Left lobe of liver (tissue), 2 donors: ENCODE data around the gene IGF1R. TPM values are rescaled to one million over a fixed set of nuclear protein-coding genes. Genes with fewer than 3 reads are reported as not detected.

Experiments used
- ATAC-seq: fragments of 200-7000 bp; cut with Tn5 transposase; one replicate; pipeline ENCODE4 v1.9.1; 2020; ENCODE audit warnings: mild to moderate bottlenecking, moderate library complexity
- DNase-seq: peaks from one replicate; pipeline ENCODE4 v3.0.0-alpha.2; 2020; ENCODE audit warnings: low spot score
- total RNA-seq: library from RNA; stranded (reverse); gene quantifications from one replicate; pipeline ENCODE4 v1.2.1, GENCODE V29; 2021
- donor health status: DM: no; HTN: no; CAD: no; lungs with moderate emphysema.
- donor health status: DM: no; HTN: yes; CAD: no.

IGF1R gene
- total RNA-seq, 1 donor from 2014 or later: 3.3 TPM

- DNase-seq (peak; percentile 67), ATAC-seq (peak; percentile 70)
Observed at GRCh38 chr15:98647026-98647773, 1.1 kb upstream of the IGF1R start.

- DNase-seq: no peak
- peak; percentile 27 for ATAC-seq
Observed at GRCh38 chr15:98648654-98649471, 524 bp downstream of the IGF1R start.

- ATAC-seq: no peak
- no peak for DNase-seq
Observed at GRCh38 chr15:98649472-98650416, 1.4 kb downstream of the IGF1R start.

GRCh38 chr15:98650417-98651035, 2.2 kb downstream of the IGF1R start:
- DNase-seq: no peak
- ATAC-seq: no peak

GRCh38 chr15:98651036-98651481, 2.7 kb downstream of the IGF1R start:
- ATAC-seq (no peak), DNase-seq (no peak)

GRCh38 chr15:98651581-98652220, 3.4 kb downstream of the IGF1R start:
- ATAC-seq (no peak), DNase-seq (no peak)

GRCh38 chr15:98653686-98654085, 5.3 kb downstream of the IGF1R start:
- DNase-seq (no peak), ATAC-seq (no peak)

- no peak for ATAC-seq
- no peak for DNase-seq
Observed at GRCh38 chr15:98654790-98655360, 6.5 kb downstream of the IGF1R start.

GRCh38 chr15:98655732-98656131, 7.4 kb downstream of the IGF1R start:
- ATAC-seq (no peak), DNase-seq (no peak)

GRCh38 chr15:98657721-98658120, 9.4 kb downstream of the IGF1R start:
- no peak for ATAC-seq
- no peak for DNase-seq

GRCh38 chr15:98658831-98659699, 10.7 kb downstream of the IGF1R start:
- DNase-seq: no peak

GRCh38 chr15:98660055-98660454, 11.7 kb downstream of the IGF1R start:
- no peak for DNase-seq
- no peak for ATAC-seq

More at GRCh38 chr15:98658831-98659699, 10.7 kb downstream of the IGF1R start:
- ATAC-seq: peak; percentile 98

- ATAC-seq: no peak
- DNase-seq: no peak
Observed at GRCh38 chr15:98663045-98663444, 14.7 kb downstream of the IGF1R start.

GRCh38 chr15:98663606-98664005, 15.3 kb downstream of the IGF1R start:
- DNase-seq: no peak
- ATAC-seq: no peak

GRCh38 chr15:98666441-98666840, 18.1 kb downstream of the IGF1R start:
- DNase-seq (no peak), ATAC-seq (no peak)

- ATAC-seq (no peak), DNase-seq (no peak)
Observed at GRCh38 chr15:98666841-98667240, 18.5 kb downstream of the IGF1R start.

- ATAC-seq: no peak
- no peak for DNase-seq
Observed at GRCh38 chr15:98667521-98668179, 19.3 kb downstream of the IGF1R start.
